B cell (primary cell): ENCODE results near the gene ATP8B1.
"Not testable (repeated sequence)": the region's sequence is repeated elsewhere in the genome, so short reads cannot be mapped to it uniquely, and the experiment has no call there.

ENCODE experiments used
- EZH2 ChIP-seq: IDR thresholded peaks from 2 replicates; pipeline ENCODE4 v1.6.1; 2012; ENCODE audit warnings: borderline replicate concordance, low read depth, mild to moderate bottlenecking, moderate library complexity, low read length; ENCODE audit not compliant: insufficient read depth, poor library complexity, severe bottlenecking
- TF ChIP-seq, protein P1 (sequence below): fragments of 200-600 bp; IDR thresholded peaks from one replicate; pipeline ENCODE4 v1.8.0; 2022; ENCODE audit warnings: antibody characterized with exemption, mild to moderate bottlenecking

DNA sequence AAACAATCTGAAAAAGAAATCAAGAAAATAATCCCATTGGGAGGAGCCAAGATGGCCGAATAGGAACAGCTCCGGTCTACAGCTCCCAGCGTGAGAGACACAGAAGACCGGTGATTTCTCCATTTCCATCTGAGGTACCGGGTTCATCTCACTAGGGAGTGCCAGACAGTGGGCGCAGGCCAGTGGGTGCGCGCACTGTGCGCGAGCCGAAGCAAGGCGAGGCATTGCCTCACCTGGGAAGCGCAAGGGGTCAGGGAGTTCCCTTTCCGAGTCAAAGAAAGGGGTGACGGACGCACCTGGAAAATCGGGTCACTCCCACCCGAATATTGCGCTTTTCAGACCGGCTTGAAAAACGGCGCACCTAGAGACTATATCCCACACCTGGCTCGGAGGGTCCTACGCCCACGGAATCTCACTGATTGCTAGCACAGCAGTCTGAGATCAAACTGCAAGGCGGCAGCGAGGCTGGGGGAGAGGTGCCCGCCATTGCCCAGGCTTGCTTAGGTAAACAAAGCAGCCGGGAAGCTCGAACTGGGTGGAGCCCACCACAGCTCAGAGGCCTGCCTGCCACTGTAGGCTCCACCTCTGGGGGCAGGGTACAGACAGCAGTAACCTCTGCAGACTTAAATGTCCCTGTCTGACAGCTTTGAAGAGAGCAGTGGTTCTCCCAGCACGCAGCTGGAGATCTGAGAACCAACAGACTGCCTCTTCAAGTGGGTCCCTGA is 83.7 kb downstream of the ATP8B1 start:
- TF ChIP-seq, protein P1, sequence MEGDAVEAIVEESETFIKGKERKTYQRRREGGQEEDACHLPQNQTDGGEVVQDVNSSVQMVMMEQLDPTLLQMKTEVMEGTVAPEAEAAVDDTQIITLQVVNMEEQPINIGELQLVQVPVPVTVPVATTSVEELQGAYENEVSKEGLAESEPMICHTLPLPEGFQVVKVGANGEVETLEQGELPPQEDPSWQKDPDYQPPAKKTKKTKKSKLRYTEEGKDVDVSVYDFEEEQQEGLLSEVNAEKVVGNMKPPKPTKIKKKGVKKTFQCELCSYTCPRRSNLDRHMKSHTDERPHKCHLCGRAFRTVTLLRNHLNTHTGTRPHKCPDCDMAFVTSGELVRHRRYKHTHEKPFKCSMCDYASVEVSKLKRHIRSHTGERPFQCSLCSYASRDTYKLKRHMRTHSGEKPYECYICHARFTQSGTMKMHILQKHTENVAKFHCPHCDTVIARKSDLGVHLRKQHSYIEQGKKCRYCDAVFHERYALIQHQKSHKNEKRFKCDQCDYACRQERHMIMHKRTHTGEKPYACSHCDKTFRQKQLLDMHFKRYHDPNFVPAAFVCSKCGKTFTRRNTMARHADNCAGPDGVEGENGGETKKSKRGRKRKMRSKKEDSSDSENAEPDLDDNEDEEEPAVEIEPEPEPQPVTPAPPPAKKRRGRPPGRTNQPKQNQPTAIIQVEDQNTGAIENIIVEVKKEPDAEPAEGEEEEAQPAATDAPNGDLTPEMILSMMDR, result not testable (repeated sequence)
- TF ChIP-seq EZH2, result not testable (repeated sequence)
